Measurements from ENCODE around the gene CERK. TPM values are rescaled to one million over a fixed set of nuclear protein-coding genes. Genes with fewer than 3 reads are reported as not detected.

The CERK gene
- total and polyA plus RNA-seq, 2 of the 13 experiments (the other 11 are each of a cell fraction or from before 2014, with no cell fraction given): 40.3 to 41.9 TPM

GRCh38 chr22:46779023-46779422 is 41.0 kb upstream of the CERK start (continued):
- TF ChIP-seq, protein P1, sequence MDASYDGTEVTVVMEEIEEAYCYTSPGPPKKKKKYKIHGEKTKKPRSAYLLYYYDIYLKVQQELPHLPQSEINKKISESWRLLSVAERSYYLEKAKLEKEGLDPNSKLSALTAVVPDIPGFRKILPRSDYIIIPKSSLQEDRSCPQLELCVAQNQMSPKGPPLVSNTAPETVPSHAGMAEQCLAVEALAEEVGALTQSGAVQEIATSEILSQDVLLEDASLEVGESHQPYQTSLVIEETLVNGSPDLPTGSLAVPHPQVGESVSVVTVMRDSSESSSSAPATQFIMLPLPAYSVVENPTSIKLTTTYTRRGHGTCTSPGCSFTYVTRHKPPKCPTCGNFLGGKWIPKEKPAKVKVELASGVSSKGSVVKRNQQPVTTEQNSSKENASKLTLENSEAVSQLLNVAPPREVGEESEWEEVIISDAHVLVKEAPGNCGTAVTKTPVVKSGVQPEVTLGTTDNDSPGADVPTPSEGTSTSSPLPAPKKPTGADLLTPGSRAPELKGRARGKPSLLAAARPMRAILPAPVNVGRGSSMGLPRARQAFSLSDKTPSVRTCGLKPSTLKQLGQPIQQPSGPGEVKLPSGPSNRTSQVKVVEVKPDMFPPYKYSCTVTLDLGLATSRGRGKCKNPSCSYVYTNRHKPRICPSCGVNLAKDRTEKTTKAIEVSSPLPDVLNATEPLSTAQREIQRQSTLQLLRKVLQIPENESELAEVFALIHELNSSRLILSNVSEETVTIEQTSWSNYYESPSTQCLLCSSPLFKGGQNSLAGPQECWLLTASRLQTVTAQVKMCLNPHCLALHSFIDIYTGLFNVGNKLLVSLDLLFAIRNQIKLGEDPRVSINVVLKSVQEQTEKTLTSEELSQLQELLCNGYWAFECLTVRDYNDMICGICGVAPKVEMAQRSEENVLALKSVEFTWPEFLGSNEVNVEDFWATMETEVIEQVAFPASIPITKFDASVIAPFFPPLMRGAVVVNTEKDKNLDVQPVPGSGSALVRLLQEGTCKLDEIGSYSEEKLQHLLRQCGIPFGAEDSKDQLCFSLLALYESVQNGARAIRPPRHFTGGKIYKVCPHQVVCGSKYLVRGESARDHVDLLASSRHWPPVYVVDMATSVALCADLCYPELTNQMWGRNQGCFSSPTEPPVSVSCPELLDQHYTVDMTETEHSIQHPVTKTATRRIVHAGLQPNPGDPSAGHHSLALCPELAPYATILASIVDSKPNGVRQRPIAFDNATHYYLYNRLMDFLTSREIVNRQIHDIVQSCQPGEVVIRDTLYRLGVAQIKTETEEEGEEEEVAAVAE (CRISPR knock-in tag; IDR thresholded peaks at IDR 0.05; ENCODE audit: borderline replicate concordance): no peak
- no peak for TF ChIP-seq EHMT2 (IDR thresholded peaks at IDR 0.05; ENCODE audit: borderline replicate concordance, low read depth, low read length)
- no peak for TF ChIP-seq SKI (IDR thresholded peaks at IDR 0.05; ENCODE audit: partially characterized antibody)
- peak; percentile 62 to 85; a peak in 3 of 4 replicates for TF ChIP-seq MAFK (conservative IDR thresholded peaks at IDR 0.05 in 1 of 2, IDR thresholded peaks at IDR 0.05 in 1 of 2; ENCODE audit: low read length in 2 of 2)
- TF ChIP-seq ATM (IDR thresholded peaks at IDR 0.05; ENCODE audit: borderline replicate concordance): no peak
- TF ChIP-seq ZNF562 (CRISPR knock-in tag; IDR thresholded peaks at IDR 0.05; ENCODE audit: borderline replicate concordance): no peak
- no peak for TF ChIP-seq ZBTB4 (CRISPR knock-in tag; IDR thresholded peaks at IDR 0.05; ENCODE audit: borderline replicate concordance)
- TF ChIP-seq CREB1 (IDR thresholded peaks at IDR 0.05): peak; percentile 50
- no peak for TF ChIP-seq CREB1 (CRISPR knock-in tag; IDR thresholded peaks at IDR 0.05)
- no peak for TF ChIP-seq NAIF1 (CRISPR knock-in tag; IDR thresholded peaks at IDR 0.05; ENCODE audit: borderline replicate concordance)

All from HepG2 (cell line).